NT2/D1 (cell line): Measurements from ENCODE around the gene MCFD2.

Experiments
- DNase-seq: peaks from one replicate; pipeline ENCODE4 v3.0.0-alpha.2; 2011; ENCODE audit warnings: low read depth, low spot score
- H3K27me3 ChIP-seq: 2 replicates; pipeline ENCODE4 v1.6.0; 2011; ENCODE audit warnings: mild to moderate bottlenecking; ENCODE audit not compliant: insufficient read length, insufficient read depth
- H3K36me3 ChIP-seq: 2 replicates; pipeline ENCODE4 v1.6.1; 2011; ENCODE audit warnings: mild to moderate bottlenecking, low read length, mixed read lengths; ENCODE audit not compliant: insufficient read depth, insufficient read length
- H3K4me1 ChIP-seq: 2 replicates; pipeline ENCODE4 v1.5.1; 2011; ENCODE audit not compliant: insufficient read depth, insufficient read length
- H3K4me3 ChIP-seq: 2 replicates; pipeline ENCODE4 v1.5.1; 2011; ENCODE audit warnings: low read depth; ENCODE audit not compliant: insufficient read length
- H3K9ac ChIP-seq: 2 replicates; pipeline ENCODE4 v1.6.0; 2011; ENCODE audit warnings: low read depth; ENCODE audit not compliant: insufficient read length
- H3K9me3 ChIP-seq: 2 replicates; pipeline ENCODE4 v1.5.1; 2011; ENCODE audit warnings: mild to moderate bottlenecking, low read length; ENCODE audit not compliant: insufficient read depth
- SUZ12 ChIP-seq: IDR thresholded peaks from 2 replicates; pipeline ENCODE4 v1.6.1; 2011; ENCODE audit not compliant: insufficient read length, insufficient read depth; ENCODE audit errors: extremely low read depth
- YY1 ChIP-seq: IDR thresholded peaks from 2 replicates; pipeline ENCODE4 v1.6.1; 2011; ENCODE audit not compliant: insufficient read length, insufficient read depth
- ZNF274 ChIP-seq: IDR thresholded peaks from 2 replicates; pipeline ENCODE4 v1.6.1; 2011; ENCODE audit warnings: mild to moderate bottlenecking, low read depth, low read length

Gene MCFD2

DNA sequence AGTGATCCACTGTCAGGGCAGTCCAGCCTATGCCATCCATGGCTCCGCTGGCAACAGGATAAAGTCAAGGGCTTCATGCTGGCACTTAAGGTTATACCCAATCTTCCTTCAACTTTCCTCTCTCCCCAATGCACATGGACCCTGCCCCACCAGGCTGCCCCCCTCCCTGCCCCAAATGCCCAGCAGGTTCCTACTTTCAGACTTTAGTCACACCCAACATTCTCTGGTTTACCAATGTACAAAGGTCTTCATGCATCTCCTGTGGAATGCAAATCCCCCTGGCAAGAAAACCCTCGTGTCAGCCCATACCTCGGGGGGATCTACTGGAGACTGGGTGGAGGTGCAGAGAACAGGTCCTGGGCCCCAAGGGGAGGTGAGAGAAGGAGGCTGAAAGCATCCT lies 59.3 kb downstream of the MCFD2 start:
- TF ChIP-seq SUZ12 (no peak), YY1 (no peak), ZNF274 (no peak)
- Histone ChIP-seq H3K9me3 (peaks cover 8% of the 10 kb centered on the region; the same call in 1 of the 2 replicates), H3K36me3 (no peaks in the 10 kb centered on the region), H3K9ac (no peak overlapping the region), H3K4me3 (no peak overlapping the region), H3K4me1 (no peaks in the 10 kb centered on the region), H3K27me3 (no peaks in the 10 kb centered on the region)
- DNase-seq, result no peak

DNA sequence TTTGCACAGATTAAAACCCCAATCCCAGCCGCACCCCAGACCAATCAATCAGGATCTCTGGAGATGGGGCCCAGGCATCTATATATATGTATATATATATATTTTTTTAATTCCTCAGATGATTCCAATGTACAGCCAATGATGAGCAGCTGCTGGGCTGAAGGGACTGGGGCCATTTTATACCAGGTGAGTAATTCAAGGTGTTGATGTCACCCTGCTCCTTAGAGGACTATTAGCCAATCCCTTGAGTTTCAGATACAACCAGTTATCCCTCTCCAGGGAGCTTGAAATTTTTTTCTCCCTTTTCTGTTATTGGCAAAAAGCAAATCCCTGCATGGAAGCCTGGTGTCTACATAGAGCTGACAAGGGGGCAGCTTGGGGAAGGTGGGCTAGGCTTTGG lies 59.8 kb downstream of the MCFD2 start:
- Histone ChIP-seq H3K4me1 (no peaks in the 10 kb centered on the region), H3K4me3 (no peak overlapping the region), H3K36me3 (no peaks in the 10 kb centered on the region), H3K9ac (no peak overlapping the region), H3K9me3 (peaks cover 8% of the 10 kb centered on the region; the same call in 1 of the 2 replicates), H3K27me3 (no peaks in the 10 kb centered on the region)
- no peak for DNase-seq
- TF ChIP-seq ZNF274 (no peak), SUZ12 (no peak), YY1 (no peak)

DNA sequence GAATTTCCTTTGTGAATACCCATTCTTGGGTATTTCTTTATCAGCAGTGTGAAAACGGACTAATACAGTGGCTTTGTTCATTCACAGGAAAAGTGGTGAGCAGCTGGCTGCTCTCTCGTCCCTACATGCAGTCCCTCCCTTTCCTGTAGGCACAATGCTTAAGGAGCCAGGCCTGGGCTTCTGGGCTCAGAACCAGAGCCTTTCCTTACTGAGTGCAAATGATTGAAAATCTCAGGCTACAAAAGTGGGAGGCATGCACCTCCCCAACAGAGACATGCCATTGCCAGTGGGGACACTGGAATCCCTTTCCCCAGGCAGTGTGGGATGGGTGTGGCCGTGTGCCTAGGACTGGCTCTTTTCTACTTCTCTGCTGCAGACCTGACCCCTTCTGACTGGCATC lies 61.3 kb downstream of the MCFD2 start:
- TF ChIP-seq YY1 (no peak), SUZ12 (no peak), ZNF274 (no peak)
- DNase-seq, result no peak
- H3K4me1 ChIP-seq, result no peaks in the 10 kb centered on the region
- H3K9ac ChIP-seq, result no peak overlapping the region
- H3K27me3 ChIP-seq, result no peaks in the 10 kb centered on the region
- H3K4me3 ChIP-seq, result no peak overlapping the region
- peaks cover 8% of the 10 kb centered on the region; the same call in 1 of the 2 replicates for H3K9me3 ChIP-seq
- no peaks in the 10 kb centered on the region for H3K36me3 ChIP-seq

DNA sequence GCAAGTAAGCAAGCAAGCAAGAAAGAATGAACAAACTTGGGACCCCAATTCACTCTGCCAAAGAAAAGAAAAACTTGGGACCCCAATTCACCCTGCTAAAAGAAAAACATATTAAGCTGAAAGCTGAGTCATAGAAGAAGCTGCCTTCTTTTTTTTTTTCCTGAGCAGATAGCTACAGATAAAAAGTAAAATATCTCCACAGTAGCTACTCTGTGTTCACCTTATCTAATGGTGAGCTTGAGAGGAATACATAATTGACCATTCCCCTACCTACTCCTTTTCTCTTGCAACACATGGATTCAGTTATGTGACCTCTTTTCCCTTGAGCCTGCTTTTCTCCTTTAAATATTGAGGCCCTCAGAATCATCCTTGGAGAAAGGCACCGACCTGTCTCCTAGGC lies 63.0 kb downstream of the MCFD2 start:
- TF ChIP-seq SUZ12, result no peak
- TF ChIP-seq YY1, result no peak
- TF ChIP-seq ZNF274, result no peak
- no peaks in the 10 kb centered on the region for H3K36me3 ChIP-seq
- H3K9ac ChIP-seq, result no peak overlapping the region
- DNase-seq, result no peak
- H3K4me1 ChIP-seq, result no peaks in the 10 kb centered on the region
- H3K27me3 ChIP-seq, result no peaks in the 10 kb centered on the region
- H3K4me3 ChIP-seq, result no peak overlapping the region
- peaks cover 8% of the 10 kb centered on the region; the same call in 1 of the 2 replicates for H3K9me3 ChIP-seq

DNA sequence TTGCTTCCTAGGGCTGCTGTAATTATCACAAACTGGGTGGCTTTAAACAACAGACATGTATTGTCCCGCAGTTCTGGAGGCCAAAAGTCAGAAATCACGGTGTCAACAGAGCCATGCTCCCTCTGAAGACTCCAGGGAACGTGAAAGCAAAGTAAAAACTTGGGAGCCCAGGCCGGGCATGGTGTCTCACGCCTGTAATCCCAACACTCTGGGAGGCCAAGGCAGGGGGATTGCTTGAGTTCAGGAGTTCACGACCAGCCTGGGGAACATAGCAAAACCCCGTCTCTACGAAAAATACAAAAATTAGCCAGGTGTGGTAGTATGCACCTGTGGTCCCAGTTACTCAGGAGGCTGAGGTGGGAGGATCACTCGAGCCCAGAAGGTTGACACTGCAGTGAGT lies 63.5 kb downstream of the MCFD2 start:
- H3K9me3 ChIP-seq, result peaks cover 8% of the 10 kb centered on the region; the same call in 1 of the 2 replicates
- H3K4me1 ChIP-seq, result no peaks in the 10 kb centered on the region
- TF ChIP-seq SUZ12, result no peak
- no peak for TF ChIP-seq YY1
- TF ChIP-seq ZNF274, result no peak
- H3K4me3 ChIP-seq, result no peak overlapping the region
- no peaks in the 10 kb centered on the region for H3K27me3 ChIP-seq
- no peak for DNase-seq
- no peak overlapping the region for H3K9ac ChIP-seq
- no peaks in the 10 kb centered on the region for H3K36me3 ChIP-seq
